Stomach (tissue), 9 donors: ENCODE results near the gene LPAR3. TPM values are rescaled to one million over a fixed set of nuclear protein-coding genes. Genes with fewer than 3 reads are reported as not detected.

Experiments used
- DNase-seq, 2 donors: peaks; one replicate each; pipeline versions ENCODE4 v3.0.0 to v3.0.0-alpha.2; 2013 to 2019
- H3K27ac ChIP-seq, 5 donors: fragments of 200-600 bp in 4 of 5; sonication (generic) in 4 of 5; one replicate each; pipeline ENCODE4 v1.5.1; 2013 to 2019; ENCODE audit warnings: mild to moderate bottlenecking in 1 of 5, moderate library complexity in 1 of 5
- H3K27me3 ChIP-seq, 3 donors: fragments of 200-600 bp; sonication (generic); one replicate each; pipeline ENCODE4 v1.5.1; 2017 to 2019; ENCODE audit warnings: mixed run types in 1 of 3
- H3K36me3 ChIP-seq, 4 donors: fragments of 200-600 bp; sonication (generic); 1 replicate in 3 of 4; 2 replicates in 1 of 4; pipeline ENCODE4 v1.5.1; 2016 to 2019
- H3K4me1 ChIP-seq, 4 donors: fragments of 200-600 bp; sonication (generic); one replicate each; pipeline ENCODE4 v1.5.1; 2016 to 2019
- H3K4me3 ChIP-seq, 4 donors: fragments of 200-600 bp; sonication (generic) in 3 of 4; one replicate each; pipeline ENCODE4 v1.5.1; 2016 to 2019; ENCODE audit warnings: mild to moderate bottlenecking in 1 of 4
- H3K9me3 ChIP-seq, 4 donors: fragments of 200-600 bp; sonication (generic); one replicate each; pipeline ENCODE4 v1.5.1; 2016 to 2019
- CTCF ChIP-seq, 7 experiments: fragments of 450-650 bp in 4 of 7; fragments of 200-600 bp in 3 of 7; sonication (generic) in 3 of 7; IDR thresholded peaks; one replicate each; pipeline ENCODE4 v1.5.1; 2016 to 2019; ENCODE audit warnings: antibody characterized with exemption in 7 of 7, control low read depth in 2 of 7, mild to moderate bottlenecking in 1 of 7
- EP300 ChIP-seq: sonication (generic); formaldehyde crosslinking; IDR thresholded peaks from one replicate; pipeline ENCODE4 v1.6.1; 2017; ENCODE audit warnings: antibody characterized with exemption
- POLR2A ChIP-seq, 4 donors: fragments of 450-650 bp; IDR thresholded peaks; one replicate each; pipeline ENCODE4 v1.6.1; 2016; ENCODE audit warnings: antibody characterized with exemption in 4 of 4, control low read depth in 2 of 4, mild to moderate bottlenecking in 1 of 4, moderate library complexity in 1 of 4
- POLR2AphosphoS5 ChIP-seq, 3 donors: sonication (generic); formaldehyde crosslinking; IDR thresholded peaks; one replicate each; pipeline ENCODE4 v1.6.1; 2016; ENCODE audit warnings: antibody characterized with exemption in 3 of 3
- WGBS, 5 donors: extraction: QIAGEN DNeasy Blood & Tissue Kit in 3 of 5; methylation state at CpG; one replicate each; pipeline versions ENCODE4 v1.1.5 to v1.1.7; 2013 to 2018; 5-methylcytosine and 5-hydroxymethylcytosine counted together
- intact Hi-C: fragments of 100-400 bp; cut with DNase I; formaldehyde crosslinking; loops from one replicate; pipeline ENCODE4 v1.15.1; 2023; ENCODE audit warnings: low total_unique reads
- polyA plus RNA-seq, 3 donors: library from polyadenylated mRNA; stranded (reverse); fragments of 200-250 nt; gene quantifications; one replicate each; pipeline ENCODE4 v1.2.3, GENCODE V29; 2013
- total RNA-seq, 5 donors: library from RNA; depleted of rRNA; stranded (reverse); fragments of >200 nt; gene quantifications; one replicate each; pipeline versions ENCODE4 v1.1.0 to v1.2.3, GENCODE V29; 2014 to 2016
- donor health status: healthy with polysubstance abuse.
- donor health status: Bipolar disorder and iron deficiency.
- donor health status: healthy.

LPAR3 gene
- total and polyA plus RNA-seq, 8 donors = 0.12 to 2.7 (median 1.2) TPM; not detected in 3

GRCh38 chr1:84923317-84923716, 30.3 kb upstream of the LPAR3 start:
- no peaks in the 10 kb centered on the region for H3K4me1 ChIP-seq
- H3K9me3 ChIP-seq = no peaks in the 10 kb centered on the region
- TF ChIP-seq EP300 = no peak
- TF ChIP-seq CTCF (IDR thresholded peaks at IDR 0.05) = no peak
- TF ChIP-seq POLR2AphosphoS5 (IDR thresholded peaks at IDR 0.05) = no peak
- no peak for TF ChIP-seq POLR2A (IDR thresholded peaks at IDR 0.05)
- no peaks in the 10 kb centered on the region for H3K36me3 ChIP-seq
- no peak overlapping the region for H3K4me3 ChIP-seq
- DNase-seq = no peak
- no peaks in the 10 kb centered on the region for H3K27me3 ChIP-seq
- no peak overlapping the region for H3K27ac ChIP-seq
- WGBS, 5 donors = 81 to 89% (median 88%) methylated on average over 3 of the region's 3 CpGs
- intact Hi-C loops = no loop called here

- no peak overlapping the region for H3K27ac ChIP-seq
- WGBS, 5 donors = 95 to 100% (median 96%) methylated on average over 1 of the region's 1 CpG
- H3K9me3 ChIP-seq = no peaks in the 10 kb centered on the region
- no peaks in the 10 kb centered on the region for H3K27me3 ChIP-seq
- DNase-seq = no peak
- H3K4me1 ChIP-seq = no peaks in the 10 kb centered on the region
- intact Hi-C loops = no loop called here
- TF ChIP-seq CTCF (IDR thresholded peaks at IDR 0.05) (no peak), EP300 (no peak), POLR2AphosphoS5 (IDR thresholded peaks at IDR 0.05) (no peak), POLR2A (IDR thresholded peaks at IDR 0.05) (no peak)
- H3K4me3 ChIP-seq = no peak overlapping the region
- no peaks in the 10 kb centered on the region for H3K36me3 ChIP-seq
Observed at GRCh38 chr1:84920159-84920558, 27.2 kb upstream of the LPAR3 start.

- Histone ChIP-seq H3K36me3 (no peaks in the 10 kb centered on the region), H3K9me3 (no peaks in the 10 kb centered on the region), H3K27ac (no peak overlapping the region), H3K4me1 (no peaks in the 10 kb centered on the region), H3K4me3 (no peak overlapping the region), H3K27me3 (no peaks in the 10 kb centered on the region)
- intact Hi-C loops = no loop called here
- WGBS, 5 donors = 55 to 68% (median 57%) methylated on average over 4 of the region's 4 CpGs
- TF ChIP-seq CTCF (IDR thresholded peaks at IDR 0.05) (no peak), EP300 (no peak), POLR2AphosphoS5 (IDR thresholded peaks at IDR 0.05) (no peak), POLR2A (IDR thresholded peaks at IDR 0.05) (no peak)
- DNase-seq = no peak
Observed at GRCh38 chr1:84919461-84919970, 26.5 kb upstream of the LPAR3 start.

GRCh38 chr1:84918726-84919336, 25.8 kb upstream of the LPAR3 start:
- Histone ChIP-seq H3K27me3 (no peaks in the 10 kb centered on the region), H3K36me3 (no peaks in the 10 kb centered on the region), H3K27ac (no peak overlapping the region), H3K4me1 (no peaks in the 10 kb centered on the region), H3K9me3 (no peaks in the 10 kb centered on the region), H3K4me3 (no peak overlapping the region)
- WGBS, 5 donors = 71 to 83% (median 78%) methylated on average over 5 of the region's 5 CpGs
- intact Hi-C loops = no loop called here
- TF ChIP-seq EP300 = no peak
- TF ChIP-seq CTCF (IDR thresholded peaks at IDR 0.05) = no peak
- no peak for TF ChIP-seq POLR2A (IDR thresholded peaks at IDR 0.05)
- no peak for TF ChIP-seq POLR2AphosphoS5 (IDR thresholded peaks at IDR 0.05)
- DNase-seq = peak in 1 of 2 donors; percentile 16
